ENCODE data around the gene OVAAL. TPM values are rescaled to one million over a fixed set of nuclear protein-coding genes. Genes with fewer than 3 reads are reported as not detected.
"Not testable (repeated sequence)": the region's sequence is repeated elsewhere in the genome, so short reads cannot be mapped to it uniquely, and the experiment has no call there.

Gene OVAAL
- total RNA-seq, 2 experiments from 2014 or later, result not detected

GRCh38 chr1:180536821-180537372 is 21.9 kb upstream of the OVAAL start:
- POLR2A ChIA-PET, result no interaction called here
- CTCF ChIA-PET, result no interaction called here

DNA sequence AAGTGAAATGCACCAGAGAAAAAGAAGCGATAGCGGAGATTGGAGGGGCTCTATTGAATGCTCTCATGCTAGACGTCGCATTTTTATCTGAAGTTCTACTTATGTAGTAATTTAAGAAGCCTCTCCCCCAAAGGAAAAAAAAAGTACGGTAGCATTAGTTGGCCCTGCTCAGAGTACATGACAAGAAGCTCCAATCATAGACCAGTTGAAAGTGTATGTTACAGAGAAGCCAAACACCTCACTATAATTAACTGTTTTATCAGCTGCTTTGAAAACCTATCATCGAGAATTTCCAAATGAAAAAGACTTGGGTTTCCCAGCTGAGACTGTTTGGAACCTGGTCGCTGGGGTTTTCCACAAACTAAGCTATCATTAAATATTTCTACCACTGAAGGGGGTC is 19.6 kb upstream of the OVAAL start:
- ChIA-PET CTCF (no interaction called here), POLR2A (no interaction called here)

DNA sequence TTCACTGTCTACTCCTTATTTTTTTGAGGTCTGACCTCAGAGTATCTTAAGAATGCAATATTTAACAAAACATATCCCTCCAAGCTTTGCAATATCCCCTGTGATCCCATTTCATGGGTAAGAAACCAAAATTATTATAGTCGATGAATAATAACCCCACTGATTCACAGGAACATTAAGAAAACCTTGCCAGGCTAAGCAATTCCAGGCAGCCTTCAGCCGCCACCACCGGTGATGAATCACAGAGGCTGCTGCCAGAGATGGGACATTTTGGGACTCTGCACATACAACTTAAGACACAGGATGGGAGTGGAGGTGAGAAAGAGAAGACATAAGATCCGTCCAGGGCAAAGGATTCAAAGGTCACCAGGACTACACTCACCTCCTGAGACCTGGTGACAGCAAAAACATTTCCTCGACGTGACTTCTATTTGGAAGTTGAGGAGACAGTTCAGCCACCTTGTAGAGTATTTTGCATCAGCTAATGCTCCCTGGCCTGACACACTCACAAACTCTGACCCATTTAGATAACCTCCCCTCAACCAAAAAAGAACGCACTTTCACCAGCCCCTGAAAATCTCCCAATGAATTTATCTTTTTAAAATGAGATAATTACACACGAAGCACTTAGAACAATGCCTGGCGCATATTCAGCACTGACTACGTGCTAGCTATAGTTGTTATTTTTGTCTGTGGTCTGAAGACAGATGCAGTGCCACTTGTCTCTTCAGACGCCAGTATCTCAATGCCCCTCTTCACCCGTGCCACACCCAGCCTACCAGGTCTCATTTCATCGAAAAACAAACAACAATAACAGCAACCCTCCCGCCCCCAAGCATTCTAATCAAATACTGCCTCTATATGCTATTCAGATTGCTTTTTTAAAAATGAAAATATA is 17.8 kb upstream of the OVAAL start:
- CTCF ChIA-PET, result no interaction called here

DNA sequence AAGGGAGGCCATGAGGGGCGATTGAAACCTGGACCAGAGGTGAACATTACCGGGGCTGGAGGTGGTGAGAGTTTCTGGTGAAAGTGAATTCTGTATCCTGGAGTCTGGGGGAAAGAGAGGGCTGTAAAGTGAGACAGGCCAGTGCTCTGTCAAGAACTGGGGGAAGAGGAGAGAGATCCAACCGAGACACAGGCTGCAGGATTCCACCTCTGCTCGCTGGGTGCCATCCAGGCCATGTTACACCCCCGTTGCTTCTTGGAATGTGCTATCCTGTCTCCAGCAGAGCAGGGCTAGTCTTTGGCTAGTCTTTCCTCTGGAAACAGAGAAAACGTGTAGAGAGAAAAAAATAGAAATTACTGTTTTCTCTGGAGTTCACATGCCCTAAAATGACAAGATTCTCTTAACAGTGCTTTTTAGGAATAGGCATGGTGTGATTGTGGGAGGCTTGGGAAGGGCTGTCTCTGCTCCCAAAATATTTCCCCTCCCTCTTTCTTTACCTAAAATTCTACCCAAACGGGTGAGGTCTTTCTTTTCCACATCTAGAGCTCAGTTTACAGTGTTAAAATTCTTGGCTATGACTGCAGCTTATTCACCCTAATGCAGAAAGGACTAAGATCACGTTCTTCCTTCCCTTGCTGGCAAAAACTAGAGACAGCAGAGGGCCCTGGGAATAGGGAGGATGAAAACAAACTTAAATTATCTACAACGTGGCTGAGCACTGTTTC is 16.5 kb upstream of the OVAAL start:
- CTCF ChIA-PET, result no interaction called here
- POLR2A ChIA-PET, result no interaction called here

More for the DNA sequence above, 17.8 kb upstream of the OVAAL start:
- POLR2A ChIA-PET, result no interaction called here

DNA sequence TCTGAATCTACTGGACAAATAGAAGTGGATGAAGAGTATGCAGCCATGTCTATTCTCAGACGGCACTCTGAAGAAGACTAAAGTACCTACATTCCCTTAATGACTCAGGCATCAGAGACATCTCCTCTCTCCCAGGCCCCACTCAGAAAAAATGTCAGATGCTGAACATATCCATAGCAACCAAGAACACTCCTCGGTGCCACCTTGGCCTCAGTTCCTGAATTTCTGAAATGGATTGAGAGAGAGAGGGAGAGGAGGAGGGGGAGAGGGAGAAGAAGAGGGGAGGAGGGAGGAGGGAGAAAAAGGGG is 16.0 kb upstream of the OVAAL start:
- POLR2A ChIA-PET, result no interaction called here
- CTCF ChIA-PET, result no interaction called here

GRCh38 chr1:180544050-180544449 is 14.7 kb upstream of the OVAAL start:
- ChIA-PET POLR2A (no interaction called here), CTCF (interaction anchor here (1.2 kb wide), 1 partner anchor 319 kb away, joined by 3 read pairs; no protein-coding TSS in a partner anchor)

GRCh38 chr1:180545991-180546390 is 12.8 kb upstream of the OVAAL start:
- CTCF ChIA-PET, result no interaction called here
- POLR2A ChIA-PET, result no interaction called here

DNA sequence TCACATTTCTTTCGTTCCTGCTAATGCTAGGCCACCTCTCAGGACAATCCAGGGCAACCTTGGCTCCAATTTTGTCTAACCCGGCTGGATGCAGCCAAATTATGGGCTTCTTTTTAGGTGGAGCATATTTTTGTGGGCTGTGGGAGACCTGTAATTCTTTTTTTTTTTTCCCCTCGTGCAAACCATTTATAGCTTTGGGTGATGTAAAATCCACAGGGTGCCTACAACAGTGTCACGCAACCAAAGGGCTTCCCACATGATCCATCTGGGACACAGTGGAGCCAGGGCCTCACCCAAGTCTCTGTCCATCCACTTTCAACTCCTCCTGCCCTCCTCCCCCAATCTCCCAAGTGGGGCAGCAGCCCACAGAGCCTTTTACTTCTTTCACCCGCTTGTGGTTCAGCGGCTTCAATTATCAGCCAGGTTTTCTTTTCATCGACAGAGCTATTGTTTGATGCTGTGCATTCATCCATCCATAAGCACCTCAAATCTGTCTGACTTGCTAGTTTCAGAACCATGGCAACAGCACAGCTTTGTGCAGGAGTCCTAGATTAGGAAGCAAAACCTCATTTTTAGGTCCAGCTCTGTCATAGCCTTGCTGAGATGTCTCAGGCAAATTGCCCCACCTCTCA is 10.0 kb upstream of the OVAAL start:
- ChIA-PET CTCF (interaction anchor here (1.2 kb wide), 1 partner anchor 30 kb away, joined by 3 read pairs; no protein-coding TSS in a partner anchor), POLR2A (no interaction called here)

- POLR2A ChIA-PET, result not testable (repeated sequence)
Measured at GRCh38 chr1:180549770-180550169, 9.0 kb upstream of the OVAAL start.

DNA sequence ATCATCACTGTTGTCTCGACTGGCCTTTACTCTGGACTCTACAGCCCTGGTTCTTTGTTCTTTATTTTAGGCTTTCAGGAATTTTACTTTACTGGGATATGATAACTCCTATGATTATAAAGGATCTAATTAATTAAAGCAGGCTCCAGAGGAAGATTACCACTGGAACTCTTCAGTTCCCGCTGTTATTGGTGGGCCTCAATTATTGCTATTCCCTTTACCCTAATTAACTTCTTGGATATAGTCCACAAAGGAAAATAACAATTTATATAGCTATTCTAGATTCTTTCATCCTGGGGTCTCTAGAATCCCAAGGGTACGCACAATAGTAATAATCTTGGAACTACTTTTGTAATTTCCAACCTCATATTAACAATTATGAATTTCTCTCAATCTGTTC is 8.5 kb upstream of the OVAAL start:
- ChIA-PET POLR2A (interaction anchor here (0.5 kb wide), 1 partner anchor 57 kb away, joined by 6 read pairs; no protein-coding TSS in a partner anchor), CTCF (no interaction called here)

More at GRCh38 chr1:180549770-180550169, 9.0 kb upstream of the OVAAL start:
- CTCF ChIA-PET, result not testable (repeated sequence)

- ChIA-PET CTCF (no interaction called here), POLR2A (no interaction called here)
Measured at GRCh38 chr1:180551997-180552396, 6.8 kb upstream of the OVAAL start.

GRCh38 chr1:180553046-180553445 is 5.7 kb upstream of the OVAAL start:
- CTCF ChIA-PET, POLR2A ChIA-PET: not testable (repeated sequence)

GRCh38 chr1:180555411-180555810 is 3.4 kb upstream of the OVAAL start:
- ChIA-PET POLR2A (no interaction called here), CTCF (no interaction called here)

DNA sequence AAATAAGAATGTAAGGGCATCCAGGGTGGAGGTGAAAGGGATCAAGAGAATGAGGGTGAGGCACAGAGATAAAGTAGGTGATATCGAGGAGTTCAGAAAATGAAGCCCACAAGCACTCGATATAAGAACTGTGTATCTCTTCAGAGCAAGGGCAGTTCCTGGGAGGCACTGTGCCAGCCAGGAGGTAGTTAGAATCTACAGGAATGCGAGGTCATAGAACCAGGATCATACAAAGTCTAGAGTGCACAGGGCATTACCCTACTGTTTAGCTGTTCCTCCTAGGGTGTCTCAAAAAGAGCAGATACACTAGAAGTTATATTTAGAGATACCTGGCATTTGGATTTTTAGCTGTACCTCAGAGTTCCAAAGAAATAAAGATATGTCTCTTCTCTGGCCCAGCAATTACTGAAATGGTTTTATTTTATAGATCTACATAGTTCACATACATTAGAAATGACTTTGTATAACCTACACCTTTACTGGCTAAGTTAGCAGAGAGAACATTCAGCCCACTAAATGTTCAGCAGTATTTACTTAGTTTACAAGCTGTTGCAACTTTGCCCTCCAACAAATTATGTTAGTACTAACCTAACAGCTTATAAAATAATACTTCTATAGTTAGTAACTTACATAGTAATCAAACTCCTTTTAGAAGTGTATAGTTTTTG is 1.6 kb downstream of the OVAAL start:
- CTCF ChIA-PET, result no interaction called here
- POLR2A ChIA-PET, result no interaction called here

GRCh38 chr1:180560868-180561600 is 2.3 kb downstream of the OVAAL start:
- ChIA-PET POLR2A (no interaction called here), CTCF (no interaction called here)

DNA sequence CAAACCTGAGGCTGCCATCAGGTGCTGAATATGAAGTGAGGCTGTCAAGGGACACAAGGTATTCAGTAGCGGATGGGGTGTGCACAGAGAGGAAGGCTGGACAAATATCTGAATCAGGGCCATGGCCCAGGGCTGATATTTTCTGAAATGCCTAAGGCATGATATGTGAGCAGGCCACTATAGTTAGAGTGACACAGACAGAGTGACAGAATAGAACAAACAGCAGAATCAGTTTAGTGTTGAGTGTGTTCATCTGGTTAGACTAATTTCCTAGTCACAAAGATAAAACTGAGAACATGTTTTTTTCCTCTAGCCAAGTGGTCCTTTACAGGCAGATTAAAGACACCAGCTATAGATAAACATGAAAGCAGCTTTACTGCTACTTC is 3.9 kb downstream of the OVAAL start:
- CTCF ChIA-PET, result no interaction called here
- POLR2A ChIA-PET, result no interaction called here

DNA sequence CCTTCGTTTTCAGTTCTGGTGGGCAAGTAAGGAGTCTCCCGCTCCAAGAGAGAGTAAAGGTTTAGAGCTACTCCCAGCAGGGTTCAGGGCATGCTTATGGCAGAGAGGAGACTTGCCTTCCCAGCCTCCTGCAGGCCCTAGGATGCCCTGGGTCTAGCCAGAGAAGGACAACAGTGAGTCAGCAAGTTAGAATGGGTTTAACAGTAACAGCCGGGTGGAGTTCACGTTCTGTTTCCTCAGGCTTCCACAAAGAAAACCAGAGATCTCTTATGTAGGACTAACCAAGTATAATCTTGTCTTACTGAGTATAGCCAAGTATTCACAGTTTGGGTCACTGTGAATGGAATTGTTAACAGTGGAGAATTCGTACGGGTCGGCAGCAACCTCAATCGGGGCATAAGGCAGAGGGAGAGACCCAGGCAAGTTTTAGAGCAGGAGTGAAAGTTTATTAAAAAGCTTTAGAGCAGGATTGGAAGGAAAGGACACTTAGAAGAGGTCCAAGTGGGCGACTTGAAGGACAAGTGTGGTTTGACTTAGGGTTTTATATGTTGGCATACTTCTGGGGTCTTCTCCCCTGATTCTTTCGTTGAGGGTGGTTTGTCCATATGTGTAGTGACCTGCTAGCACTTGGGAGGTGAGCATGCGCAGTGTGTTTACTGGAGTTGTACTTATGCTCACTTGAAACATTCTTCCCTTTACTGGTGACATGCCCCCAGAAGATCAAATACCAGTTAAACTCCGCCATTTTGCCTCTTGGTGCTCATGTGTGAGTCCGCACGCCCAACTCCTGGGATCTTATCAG is 4.5 kb downstream of the OVAAL start:
- CTCF ChIA-PET, result no interaction called here
- POLR2A ChIA-PET, result no interaction called here

DNA sequence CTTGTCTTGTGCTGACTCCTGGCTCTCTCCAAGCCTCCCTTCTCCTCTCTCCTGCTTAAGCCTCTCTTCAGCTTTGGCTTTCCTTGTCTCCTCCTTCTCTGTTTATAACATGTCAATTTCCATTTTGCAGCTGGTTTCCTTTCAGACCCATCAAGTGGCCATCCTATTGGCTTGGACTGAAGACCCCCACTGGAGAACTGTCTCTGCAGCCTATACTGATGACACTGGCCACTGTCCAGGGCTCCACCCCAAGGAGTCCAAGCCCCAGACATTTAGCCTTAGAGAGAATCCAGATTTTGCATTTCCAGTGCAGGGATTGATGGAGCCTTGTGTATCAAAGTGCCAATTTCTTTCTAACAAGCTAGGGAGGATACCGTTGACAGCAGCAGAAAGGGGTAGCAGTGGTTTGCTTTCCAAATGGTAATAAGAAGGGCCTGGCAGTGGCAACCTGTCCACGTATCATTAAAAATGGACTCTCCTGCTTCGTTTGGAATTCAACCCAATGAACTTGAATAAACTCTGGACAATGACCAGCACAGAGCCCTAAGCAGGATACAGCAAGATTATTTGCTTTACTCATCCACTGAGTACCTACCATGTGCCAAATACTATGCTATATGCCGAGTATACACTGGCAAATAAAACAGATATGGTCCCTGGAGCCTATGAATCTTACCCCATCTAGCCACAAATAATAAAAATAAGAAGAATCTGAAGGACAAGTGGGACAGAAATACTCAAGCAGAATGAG is 6.5 kb downstream of the OVAAL start:
- ChIA-PET POLR2A (no interaction called here), CTCF (no interaction called here)
